Measurements from ENCODE around the gene SLC35E2B. TPM values are rescaled to one million over a fixed set of nuclear protein-coding genes. Genes with fewer than 3 reads are reported as not detected.

SLC35E2B gene
- total RNA-seq, 1 donor from 2014 or later = 38.3 TPM

GRCh38 chr1:1626207-1627141 is 66.1 kb downstream of the SLC35E2B start:
- no peak overlapping the region for H3K27ac ChIP-seq
- H3K4me3 ChIP-seq = no peak overlapping the region
- peaks cover 22% of the 10 kb centered on the region for H3K4me1 ChIP-seq
- intact Hi-C loops (cut with DNase I) = no loop called here
- no peak for DNase-seq (ENCODE audit: extremely low spot score in 2 of 2)
- peaks cover under 1% of the 10 kb centered on the region for H3K27me3 ChIP-seq
- TF ChIP-seq CTCF (IDR thresholded peaks at IDR 0.05) = no peak
- no peak for TF ChIP-seq POLR2A (IDR thresholded peaks at IDR 0.05)
- no peak for TF ChIP-seq POLR2AphosphoS5 (IDR thresholded peaks at IDR 0.05; ENCODE audit: insufficient read depth in 1 of 2, low read depth in 1 of 2)
- no peaks in the 10 kb centered on the region for H3K9me3 ChIP-seq
- no peaks in the 10 kb centered on the region for H3K36me3 ChIP-seq

- H3K4me3 ChIP-seq = no peak overlapping the region
- H3K4me1 ChIP-seq = peaks cover 15% of the 10 kb centered on the region
- H3K9me3 ChIP-seq = no peaks in the 10 kb centered on the region
- H3K27me3 ChIP-seq = no peaks in the 10 kb centered on the region
- H3K36me3 ChIP-seq = no peaks in the 10 kb centered on the region
- no peak for DNase-seq (ENCODE audit: extremely low spot score in 2 of 2)
- no peak overlapping the region for H3K27ac ChIP-seq
- intact Hi-C loops (cut with DNase I) = no loop called here
- TF ChIP-seq POLR2AphosphoS5 (IDR thresholded peaks at IDR 0.05; ENCODE audit: insufficient read depth in 1 of 2, low read depth in 1 of 2) (no peak), POLR2A (IDR thresholded peaks at IDR 0.05) (no peak), CTCF (IDR thresholded peaks at IDR 0.05) (no peak)
These were observed 66.8 kb downstream of the SLC35E2B start for GRCh38 chr1:1625824-1626206.

GRCh38 chr1:1625404-1625775 is 67.2 kb downstream of the SLC35E2B start:
- Histone ChIP-seq H3K27me3 (no peaks in the 10 kb centered on the region), H3K27ac (no peak overlapping the region), H3K4me1 (peaks cover 11% of the 10 kb centered on the region), H3K36me3 (no peaks in the 10 kb centered on the region), H3K4me3 (no peak overlapping the region), H3K9me3 (no peaks in the 10 kb centered on the region)
- no peak for TF ChIP-seq POLR2AphosphoS5 (IDR thresholded peaks at IDR 0.05; ENCODE audit: insufficient read depth in 1 of 2, low read depth in 1 of 2)
- TF ChIP-seq CTCF (IDR thresholded peaks at IDR 0.05) = no peak
- TF ChIP-seq POLR2A (IDR thresholded peaks at IDR 0.05) = no peak
- intact Hi-C loops (cut with DNase I) = no loop called here
- no peak for DNase-seq (ENCODE audit: extremely low spot score in 2 of 2)

GRCh38 chr1:1624443-1625403 is 67.9 kb downstream of the SLC35E2B start:
- Histone ChIP-seq H3K27me3 (no peaks in the 10 kb centered on the region), H3K27ac (no peak overlapping the region)
- no peak for DNase-seq (ENCODE audit: extremely low spot score in 2 of 2)

GRCh38 chr1:1623631-1624442 is 68.8 kb downstream of the SLC35E2B start:
- intact Hi-C loops (cut with DNase I) = no loop called here
- Histone ChIP-seq H3K27me3 (no peaks in the 10 kb centered on the region), H3K36me3 (no peaks in the 10 kb centered on the region), H3K27ac (no peak overlapping the region), H3K4me1 (peaks cover 11% of the 10 kb centered on the region), H3K9me3 (no peaks in the 10 kb centered on the region), H3K4me3 (no peak overlapping the region)
- DNase-seq (ENCODE audit: extremely low spot score in 2 of 2) = no peak
- TF ChIP-seq POLR2A (IDR thresholded peaks at IDR 0.05) = no peak
- no peak for TF ChIP-seq POLR2AphosphoS5 (IDR thresholded peaks at IDR 0.05; ENCODE audit: insufficient read depth in 1 of 2, low read depth in 1 of 2)
- no peak for TF ChIP-seq CTCF (IDR thresholded peaks at IDR 0.05)

More at GRCh38 chr1:1624443-1625403, 67.9 kb downstream of the SLC35E2B start:
- TF ChIP-seq POLR2AphosphoS5 (IDR thresholded peaks at IDR 0.05; ENCODE audit: insufficient read depth in 1 of 2, low read depth in 1 of 2) (no peak), POLR2A (IDR thresholded peaks at IDR 0.05) (no peak)
- peaks cover 8% of the 10 kb centered on the region for H3K4me1 ChIP-seq
- H3K4me3 ChIP-seq = no peak overlapping the region
- no peaks in the 10 kb centered on the region for H3K36me3 ChIP-seq
- intact Hi-C loops (cut with DNase I) = no loop called here
- H3K9me3 ChIP-seq = no peaks in the 10 kb centered on the region

All from vagina (tissue), 2 donors.